Esophagus squamous epithelium (tissue), 5 donors: ENCODE results near the gene SLC28A3. TPM values are rescaled to one million over a fixed set of nuclear protein-coding genes. Genes with fewer than 3 reads are reported as not detected.

ENCODE experiments used
- DNase-seq: peaks from one replicate; lab custom pipeline; 2025; lab: John Stamatoyannopoulos, UW
- H3K27ac ChIP-seq, 4 donors: fragments of 200-600 bp; sonication (generic); one replicate each; pipeline ENCODE4 v1.5.1; 2016 to 2019; ENCODE audit warnings: mild to moderate bottlenecking in 1 of 4
- H3K27me3 ChIP-seq, 4 donors: fragments of 200-600 bp; sonication (generic); 1 replicate in 3 of 4; 2 replicates in 1 of 4; pipeline versions ENCODE4 v1.5.1 to v1.6.0; 2017 to 2021; ENCODE audit warnings: antibody characterized with exemption in 1 of 4
- H3K36me3 ChIP-seq, 3 donors: fragments of 200-600 bp; sonication (generic); one replicate each; pipeline ENCODE4 v1.5.1; 2016 to 2019
- H3K4me1 ChIP-seq, 3 donors: fragments of 200-600 bp; sonication (generic); one replicate each; pipeline ENCODE4 v1.5.1; 2017 to 2019
- H3K4me3 ChIP-seq, 4 donors: fragments of 200-600 bp; sonication (generic); 1 replicate in 3 of 4; 2 replicates in 1 of 4; pipeline ENCODE4 v1.5.1; 2016 to 2019; ENCODE audit warnings: mild to moderate bottlenecking in 2 of 4, moderate library complexity in 1 of 4
- H3K9me3 ChIP-seq, 3 donors: fragments of 200-600 bp; sonication (generic); one replicate each; pipeline ENCODE4 v1.5.1; 2016 to 2019
- CTCF ChIP-seq, 6 experiments: fragments of 450-650 bp in 4 of 6; fragments of 200-600 bp in 2 of 6; sonication (generic) in 2 of 6; IDR thresholded peaks; one replicate each; pipeline ENCODE4 v1.5.1; 2016 to 2019; ENCODE audit warnings: antibody characterized with exemption in 6 of 6, mild to moderate bottlenecking in 4 of 6, moderate library complexity in 4 of 6
- POLR2A ChIP-seq, 4 donors: fragments of 450-650 bp; IDR thresholded peaks; one replicate each; pipeline ENCODE4 v1.6.1; 2017; ENCODE audit warnings: antibody characterized with exemption in 4 of 4, mild to moderate bottlenecking in 4 of 4, moderate library complexity in 3 of 4
- WGBS, 2 donors: methylation state at CpG; one replicate each; pipeline ENCODE4 v1.1.5; 2018; 5-methylcytosine and 5-hydroxymethylcytosine counted together
- intact Hi-C: fragments of 100-400 bp; cut with DNase I; formaldehyde crosslinking; loops from one replicate; pipeline ENCODE4 v1.15.0; 2022
- total RNA-seq, 4 donors: library from RNA; depleted of rRNA; stranded (reverse); fragments of >200 nt; gene quantifications; one replicate each; pipeline ENCODE4 v1.1.0, GENCODE V29; 2016
- donor health status: DM: yes; HTN: yes; CAD: no.

The SLC28A3 gene
- total RNA-seq, 4 donors from 2014 or later = 0.95 to 16.1 (median 2.7) TPM

GRCh38 chr9:84226126-84226525 lies 114.4 kb downstream of the SLC28A3 start:
- 86% methylated on average over 1 of the region's 1 CpG for WGBS, 2 donors
- TF ChIP-seq CTCF (IDR thresholded peaks at IDR 0.05) (no peak), POLR2A (IDR thresholded peaks at IDR 0.05) (no peak)
- no peaks in the 10 kb centered on the region for H3K4me1 ChIP-seq
- H3K36me3 ChIP-seq = no peaks in the 10 kb centered on the region
- H3K27me3 ChIP-seq = no peaks in the 10 kb centered on the region
- H3K9me3 ChIP-seq = peaks cover 0 to 5% (median 0%) of the 10 kb centered on the region in 3 donors
- intact Hi-C loops = no loop called here
- DNase-seq = no peak
- H3K27ac ChIP-seq = no peak overlapping the region
- no peak overlapping the region for H3K4me3 ChIP-seq
